NCI-H460 (cell line): Measurements from ENCODE around the gene CAP2. TPM values are rescaled to one million over a fixed set of nuclear protein-coding genes. Genes with fewer than 3 reads are reported as not detected.
A peak's percentile ranks its signal among the peaks of the same experiment; 100 is the strongest.

Source experiments
- DNase-seq: peaks from one replicate; pipeline ENCODE4 v3.0.0-alpha.2; 2016; ENCODE audit warnings: low read depth; ENCODE audit errors: extremely low read depth
- polyA plus RNA-seq: library from polyadenylated mRNA; depleted of rRNA; stranded (reverse); fragments of >200 nt; gene quantifications from 2 replicates; pipeline ENCODE4 v1.2.3, GENCODE V29; 2014; cell fraction: nucleus; rRNA removed
- total RNA-seq: library from RNA; depleted of rRNA; stranded (reverse); fragments of >200 nt; shearing (Covaris generic); gene quantifications from 2 replicates; pipeline ENCODE4 v1.2.3, GENCODE V29; 2014; rRNA removed

The CAP2 gene, protein sequence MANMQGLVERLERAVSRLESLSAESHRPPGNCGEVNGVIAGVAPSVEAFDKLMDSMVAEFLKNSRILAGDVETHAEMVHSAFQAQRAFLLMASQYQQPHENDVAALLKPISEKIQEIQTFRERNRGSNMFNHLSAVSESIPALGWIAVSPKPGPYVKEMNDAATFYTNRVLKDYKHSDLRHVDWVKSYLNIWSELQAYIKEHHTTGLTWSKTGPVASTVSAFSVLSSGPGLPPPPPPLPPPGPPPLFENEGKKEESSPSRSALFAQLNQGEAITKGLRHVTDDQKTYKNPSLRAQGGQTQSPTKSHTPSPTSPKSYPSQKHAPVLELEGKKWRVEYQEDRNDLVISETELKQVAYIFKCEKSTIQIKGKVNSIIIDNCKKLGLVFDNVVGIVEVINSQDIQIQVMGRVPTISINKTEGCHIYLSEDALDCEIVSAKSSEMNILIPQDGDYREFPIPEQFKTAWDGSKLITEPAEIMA
- total RNA-seq, result 6.7 and 7.6 TPM in 2 replicates
- polyA plus RNA-seq, result 6.3 and 7.6 TPM in 2 replicates

DNA sequence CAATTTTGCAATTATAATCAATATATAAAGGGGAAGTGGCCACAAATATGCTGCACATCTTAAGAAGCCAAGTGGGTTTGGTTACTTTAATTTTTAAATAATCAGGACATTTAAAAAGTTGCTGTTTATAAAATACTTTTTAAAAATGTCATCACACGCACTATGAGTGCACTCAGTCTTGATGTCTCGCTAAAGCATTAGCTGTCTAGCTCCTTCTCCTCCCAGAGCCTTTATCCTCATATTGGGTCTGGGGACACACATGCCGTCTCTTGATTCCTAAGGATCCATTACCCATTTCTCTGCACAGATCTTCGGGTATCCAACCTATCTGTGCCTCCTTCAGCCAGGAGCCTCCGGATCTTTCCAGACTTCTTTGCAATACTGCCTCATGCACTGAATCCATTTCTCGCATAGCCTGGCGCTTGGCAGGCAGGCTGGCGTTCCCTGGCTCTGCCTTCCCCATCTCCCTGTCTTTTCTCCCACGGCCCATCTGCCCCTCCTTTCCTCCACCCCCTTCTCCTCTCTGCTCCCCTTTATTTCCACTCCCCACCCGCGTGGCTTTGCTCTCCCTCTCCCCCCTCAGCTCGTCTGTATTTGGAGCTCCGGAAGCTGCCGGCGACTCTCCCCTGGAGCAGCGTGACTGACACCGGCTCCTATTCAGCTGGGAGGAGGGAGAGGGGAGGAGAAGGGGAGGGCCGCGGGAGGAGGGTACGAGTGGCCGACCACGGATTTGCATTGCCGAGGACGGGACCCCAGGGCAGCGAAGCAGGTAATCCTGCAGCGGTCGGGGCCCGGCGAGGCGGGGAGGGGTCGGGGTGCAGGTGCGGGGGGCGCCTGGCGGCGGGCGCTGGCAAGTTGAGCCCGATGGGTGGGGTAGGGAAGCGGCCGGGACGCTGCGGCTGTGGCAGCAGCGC, at the start of gene CAP2:
Gene CAP2 (plus strand): TSS at position 618 of the 914 bp plus-strand sequence. CDS start 27,961 bp downstream, outside the sequence.
- peak; percentile 44 for DNase-seq

DNA sequence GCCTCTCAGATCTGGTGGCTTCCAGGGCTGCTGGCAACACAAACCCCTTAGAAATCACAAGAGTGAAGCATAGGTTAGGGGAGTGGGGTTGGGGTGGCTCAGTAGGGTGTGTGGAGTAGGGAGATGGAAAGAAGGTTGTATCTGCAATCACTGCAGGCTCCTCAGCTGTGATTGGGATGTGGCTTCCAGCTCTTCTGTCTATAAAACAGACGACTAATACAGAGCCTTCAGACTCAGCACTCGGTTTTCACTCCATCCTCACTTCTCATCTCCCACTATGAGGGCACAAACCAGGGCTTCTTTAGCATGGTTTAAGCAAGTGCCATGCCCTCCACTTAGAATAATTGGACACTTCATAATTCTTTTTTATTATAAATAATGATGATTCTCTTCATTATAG, 46.4 kb upstream of the CAP2 start:
- DNase-seq, result no peak

DNA sequence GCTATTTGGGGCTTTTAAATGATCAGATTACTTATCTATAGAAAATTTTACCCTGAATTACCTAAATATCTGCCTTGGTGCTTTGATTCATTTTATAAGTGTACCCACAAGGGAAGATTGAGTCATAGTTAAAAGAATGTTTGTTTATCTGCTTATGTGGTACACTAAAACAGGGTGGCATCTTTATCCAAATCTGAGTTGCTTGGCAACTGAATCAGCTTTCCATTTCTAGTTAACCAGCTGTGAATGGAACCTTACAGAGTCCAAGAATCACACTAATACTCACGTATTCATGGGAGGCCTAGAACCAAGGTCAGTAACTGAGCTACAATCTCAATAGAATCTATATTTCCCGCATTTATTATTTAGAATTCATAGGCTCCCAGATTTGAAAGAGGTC, 44.0 kb upstream of the CAP2 start:
- no peak for DNase-seq

DNA sequence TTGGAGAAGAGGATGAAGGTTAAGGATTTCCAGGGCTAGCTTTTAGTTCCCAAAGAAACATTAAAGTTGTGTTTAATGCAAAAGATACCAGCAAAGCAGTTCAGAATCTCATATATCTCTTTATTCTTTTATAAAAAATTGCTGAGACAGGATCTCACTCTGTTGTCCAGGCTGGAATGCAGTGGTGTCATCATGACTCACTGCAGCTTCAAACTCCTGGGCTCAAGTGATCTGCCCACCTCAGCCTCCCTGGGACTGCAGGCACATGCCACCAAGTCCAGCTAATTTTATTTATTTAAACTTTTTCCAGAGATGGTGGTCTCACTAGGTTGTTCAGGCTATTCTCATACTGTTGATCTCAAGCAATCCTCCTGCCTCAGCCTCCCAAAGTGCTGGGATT, 41.1 kb upstream of the CAP2 start:
- DNase-seq, result no peak

DNA sequence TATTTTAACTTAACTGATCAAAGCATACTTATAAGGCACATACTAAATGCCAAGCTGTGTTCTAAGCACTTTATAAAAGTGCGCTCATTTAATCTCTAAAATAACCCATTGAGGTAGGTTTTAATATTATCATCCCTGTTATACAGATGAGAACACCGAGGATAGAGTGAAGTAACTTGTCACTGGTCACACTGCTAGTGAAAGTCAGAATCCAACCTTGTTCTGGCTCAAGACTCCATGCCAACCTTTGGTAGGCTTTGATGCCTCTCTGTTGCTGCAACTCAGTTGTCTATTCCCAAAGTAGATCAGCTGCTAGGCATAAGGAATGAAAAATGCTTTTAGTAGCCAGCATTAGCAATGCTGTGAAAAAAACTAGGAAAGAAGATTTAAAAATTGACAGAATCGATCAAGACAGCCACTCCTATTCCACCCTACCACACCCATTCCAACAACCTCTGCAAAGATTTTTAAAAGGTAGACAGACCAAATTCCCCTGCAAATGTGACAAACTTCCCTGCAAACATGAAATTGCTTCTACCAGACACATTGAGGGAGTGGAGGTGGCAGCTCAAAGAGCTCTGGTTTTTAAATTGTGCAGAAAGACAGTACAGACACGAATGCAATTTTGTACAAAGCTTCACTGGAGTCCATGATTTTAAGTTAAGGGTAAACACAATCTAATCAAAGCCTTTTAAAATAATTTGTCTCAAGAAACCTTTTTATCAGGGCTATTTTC, 39.8 kb upstream of the CAP2 start:
- DNase-seq, result no peak

DNA sequence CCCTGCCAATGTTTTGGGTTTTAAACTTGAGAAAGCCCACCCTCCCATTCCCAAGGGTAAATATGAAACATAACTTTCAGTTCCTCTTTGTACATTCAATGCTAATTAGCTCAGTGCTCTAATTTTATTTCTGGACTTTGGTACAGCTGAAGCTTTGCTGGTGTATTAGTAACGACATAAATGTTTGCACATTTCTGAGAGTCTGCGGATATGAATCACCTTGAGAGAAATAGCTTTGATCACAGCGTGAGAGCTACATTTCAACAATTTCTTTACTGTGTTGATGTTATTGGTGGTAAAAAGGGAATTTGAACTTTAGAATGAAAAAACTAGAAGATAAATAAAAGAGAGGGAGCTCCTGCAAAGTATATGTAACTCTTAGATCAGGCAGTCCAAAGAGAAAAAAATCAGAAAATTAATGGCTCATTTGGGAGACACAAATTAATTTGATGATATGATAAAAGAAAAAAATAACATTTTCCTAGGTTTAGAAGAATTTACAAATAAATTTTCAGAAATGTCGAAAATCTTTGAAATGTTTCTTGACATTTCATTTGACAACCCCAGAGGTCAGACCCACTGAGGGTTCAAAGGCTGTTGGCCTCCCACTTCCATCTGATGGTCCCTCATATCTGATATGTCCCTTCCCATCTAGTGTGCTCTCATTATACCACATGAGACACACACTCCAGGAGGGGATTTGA, 38.5 kb upstream of the CAP2 start:
- no peak for DNase-seq

DNA sequence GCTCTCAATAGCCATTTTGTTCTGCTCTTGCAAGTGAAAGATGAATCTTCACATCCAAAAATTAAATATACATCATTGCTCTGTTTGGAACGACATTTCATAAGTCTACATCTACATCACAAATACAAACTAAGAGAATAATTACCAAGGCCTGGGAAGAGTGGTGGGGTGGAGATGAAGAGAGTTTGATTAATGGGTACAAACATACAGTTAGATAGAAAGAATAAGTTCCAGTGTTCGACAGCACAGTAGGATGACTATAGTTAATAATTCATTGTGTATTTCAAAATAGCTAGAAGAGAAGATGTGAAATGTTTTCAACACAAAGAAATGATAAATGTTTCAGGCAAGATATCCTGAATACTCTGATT, 38.0 kb upstream of the CAP2 start:
- no peak for DNase-seq

DNA sequence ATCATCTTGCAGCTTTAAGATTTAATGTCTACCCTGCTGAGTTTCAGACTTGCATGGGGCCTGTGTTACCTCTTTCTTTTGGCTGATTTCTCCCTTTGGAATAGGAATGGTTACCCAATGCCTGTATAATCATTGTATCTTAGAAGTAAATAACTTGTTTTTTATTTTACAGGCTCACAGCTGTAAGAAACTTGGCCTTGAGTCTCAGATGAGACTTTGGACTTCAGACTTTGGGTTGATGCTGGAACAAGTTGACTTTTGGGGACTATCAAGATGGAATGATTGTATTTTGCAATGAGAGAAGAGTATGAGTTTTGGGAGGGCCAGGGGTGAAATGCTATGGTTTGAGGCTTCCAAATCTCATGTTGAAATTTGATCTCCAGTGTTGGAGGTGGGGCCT, 34.9 kb upstream of the CAP2 start:
- DNase-seq, result no peak

DNA sequence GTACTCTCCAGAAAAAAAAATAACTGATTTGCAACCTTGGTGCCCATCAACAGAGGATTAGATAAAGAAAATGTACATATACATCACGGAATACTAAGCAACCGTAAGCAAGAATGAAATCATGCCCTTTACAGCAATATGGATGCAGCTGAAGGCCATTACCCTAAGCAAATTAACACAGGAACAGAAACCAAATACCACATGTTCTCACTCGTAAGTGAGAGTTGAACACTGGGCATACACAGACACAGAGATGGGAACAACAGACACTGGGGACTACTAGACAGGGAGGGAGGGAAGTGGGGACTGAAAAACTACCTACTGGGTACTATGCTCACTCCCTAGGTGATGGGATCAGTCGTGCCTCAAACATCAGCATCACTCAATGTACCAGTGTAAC, 32.8 kb upstream of the CAP2 start:
- DNase-seq, result no peak

DNA sequence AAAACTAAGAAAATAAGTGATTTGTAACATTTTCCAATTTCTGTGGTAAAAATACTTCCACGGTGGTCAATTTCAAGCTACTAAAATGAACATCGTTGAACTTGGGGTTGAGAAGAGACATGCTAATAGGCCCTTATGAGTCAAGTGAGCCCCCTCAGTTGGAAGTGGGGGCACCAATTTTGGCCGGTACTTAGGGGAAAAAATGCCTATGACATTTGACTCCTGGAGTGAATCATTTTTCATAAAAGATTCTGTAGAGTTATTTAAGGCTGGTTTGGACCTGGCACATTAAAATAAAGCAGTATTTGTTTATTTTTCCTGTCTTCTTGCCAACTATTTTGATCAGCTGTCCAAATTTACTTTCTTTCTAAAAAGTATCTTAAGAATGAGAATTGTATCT, 32.4 kb upstream of the CAP2 start:
- DNase-seq, result no peak

DNA sequence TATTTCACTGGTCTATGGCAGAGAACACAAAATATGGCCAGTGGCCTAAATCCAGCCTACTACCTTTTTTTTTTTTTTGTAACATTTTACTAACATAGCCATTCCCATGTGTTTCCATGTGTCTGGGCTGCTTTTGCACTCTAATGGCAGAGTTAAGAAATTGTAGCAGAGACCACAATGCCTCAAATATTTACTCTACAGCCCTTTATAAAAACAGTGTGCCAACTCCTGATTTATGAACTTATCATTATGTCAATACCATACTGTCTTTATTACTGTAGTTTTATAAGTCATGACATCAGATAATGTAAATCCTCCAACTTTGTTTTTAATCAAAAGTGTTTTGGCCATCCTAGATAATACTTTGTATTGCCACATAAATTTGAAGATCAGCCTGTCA, 27.4 kb upstream of the CAP2 start:
- no peak for DNase-seq

DNA sequence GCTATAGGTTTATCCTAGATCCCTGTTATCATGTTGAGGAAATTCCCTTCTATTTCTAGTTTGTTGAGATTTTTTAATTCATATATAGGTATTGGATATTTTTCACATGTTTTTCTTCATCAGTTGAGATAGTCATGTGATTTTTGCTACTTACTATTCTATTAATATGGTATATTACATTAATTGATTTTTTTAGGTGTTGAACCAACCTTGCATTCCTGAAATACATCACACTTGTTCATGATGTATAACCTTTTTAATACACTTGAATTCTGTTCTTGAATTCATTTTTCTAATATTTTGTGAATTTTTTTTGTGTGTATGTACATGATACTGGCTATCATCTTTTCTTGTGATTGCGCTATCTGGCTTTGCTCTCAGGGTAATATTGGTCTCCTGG, 25.5 kb upstream of the CAP2 start:
- DNase-seq, result no peak

DNA sequence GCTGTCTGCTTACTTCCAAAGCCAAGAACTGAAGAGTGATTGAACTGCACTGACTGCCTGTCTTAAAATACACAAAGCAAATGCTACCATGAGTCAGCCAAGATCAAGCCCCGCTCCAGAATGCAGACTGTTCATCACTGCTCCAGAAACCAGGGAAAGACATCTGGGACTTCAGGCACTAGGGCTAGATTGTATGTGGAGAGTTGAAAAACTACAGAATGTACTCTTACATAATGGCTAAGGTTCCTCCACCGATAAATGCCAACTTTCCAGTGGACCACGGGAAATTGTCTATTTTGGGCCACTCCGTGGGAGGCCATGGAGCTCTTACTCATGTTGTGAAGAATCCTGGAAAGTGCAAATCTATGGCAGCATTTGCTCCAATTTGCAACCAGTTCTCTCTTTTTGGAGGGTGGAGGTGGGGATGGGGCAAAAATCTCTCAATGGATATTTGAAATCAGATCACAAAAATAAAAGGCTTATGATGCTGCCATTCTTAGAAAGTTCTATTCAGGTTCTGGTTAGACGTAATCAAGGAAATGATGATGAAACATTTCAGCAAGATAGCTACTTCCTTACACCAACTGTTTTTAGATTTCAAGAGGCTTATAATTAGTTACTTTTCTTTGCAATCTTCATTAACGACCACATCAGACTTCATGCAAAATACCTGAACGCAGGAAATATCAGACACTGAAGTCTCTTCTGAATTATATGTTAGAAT, 11.8 kb upstream of the CAP2 start:
- no peak for DNase-seq

DNA sequence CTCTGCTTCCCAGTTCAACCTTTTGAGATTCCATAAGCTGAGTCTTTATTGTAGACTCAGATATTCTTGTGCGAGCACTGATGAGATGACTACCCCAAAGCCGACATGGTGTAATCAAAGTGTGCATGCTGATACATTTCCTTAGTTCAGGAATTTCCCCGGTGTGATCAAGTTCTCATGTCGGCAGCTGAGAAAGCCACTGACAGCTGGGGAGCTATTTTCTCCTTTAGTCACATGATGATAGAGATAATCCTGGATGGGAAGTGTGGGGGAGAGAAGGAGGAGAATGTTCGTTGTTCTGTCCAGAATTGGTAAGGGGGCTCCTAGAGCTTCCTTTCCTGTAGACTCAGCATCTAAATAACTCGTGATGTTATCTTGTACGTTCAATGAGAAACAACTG, 7.7 kb upstream of the CAP2 start:
- no peak for DNase-seq

DNA sequence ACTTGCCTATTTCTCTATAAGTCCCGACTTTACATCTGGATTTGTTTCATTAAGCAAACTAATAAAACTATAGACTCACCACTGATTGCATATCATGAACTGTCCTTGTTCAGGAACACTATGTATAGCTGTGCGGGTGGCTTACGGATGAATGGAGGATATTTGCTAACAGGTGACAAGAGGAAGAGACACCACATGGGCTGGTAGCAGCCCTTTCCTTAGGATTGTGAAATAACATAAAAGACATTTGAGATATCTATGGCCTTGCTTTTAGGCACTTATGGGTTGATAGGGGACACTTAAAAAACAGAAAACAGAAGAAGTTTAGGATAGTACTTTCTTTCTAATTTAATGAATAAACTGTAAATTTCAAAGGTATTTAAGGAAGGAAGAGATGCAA, 5.0 kb upstream of the CAP2 start:
- no peak for DNase-seq

DNA sequence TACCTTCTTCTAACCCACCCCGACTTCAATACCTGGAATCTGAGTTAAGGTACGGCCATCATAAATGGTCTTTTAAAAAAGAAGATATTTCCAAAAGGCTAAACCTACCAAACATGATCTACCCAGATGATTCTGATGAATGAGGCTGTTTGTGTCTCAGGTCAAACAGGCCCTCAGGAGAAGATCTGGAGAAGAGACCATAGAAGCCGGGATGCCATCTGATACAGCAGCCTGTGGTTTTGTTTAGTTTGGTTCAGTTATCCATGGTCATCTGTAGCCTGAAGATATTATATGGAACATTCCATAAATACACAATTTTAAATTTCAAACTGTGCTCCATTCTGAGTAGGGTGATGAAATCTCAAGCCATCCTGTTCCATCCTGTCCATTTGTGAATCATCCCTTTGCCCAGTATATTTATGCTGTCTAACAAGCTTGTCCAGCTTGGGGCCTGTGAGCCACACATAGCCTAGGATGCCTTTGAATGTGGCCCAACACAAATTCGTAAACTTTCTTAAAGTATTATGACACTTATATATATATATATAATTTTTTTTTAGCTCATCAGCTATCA, 4.0 kb upstream of the CAP2 start:
- no peak for DNase-seq

DNA sequence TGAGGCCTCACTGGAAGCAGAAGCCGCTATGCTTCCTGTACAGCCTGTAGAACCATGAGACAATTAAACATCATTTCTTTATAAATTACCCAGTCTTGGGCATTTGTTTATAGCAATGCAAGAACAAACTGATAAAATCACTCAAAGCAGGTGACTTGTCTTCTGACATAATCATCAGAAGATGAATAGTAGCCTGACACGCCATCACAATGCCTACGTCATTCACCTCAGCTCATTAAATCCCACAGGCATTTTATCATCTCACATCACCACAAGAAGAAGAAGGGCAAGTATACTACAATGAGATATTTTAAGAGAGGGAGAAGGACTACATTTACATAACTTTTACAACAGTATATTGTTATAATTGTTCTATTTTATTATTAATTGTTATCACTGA, 3.1 kb upstream of the CAP2 start:
- no peak for DNase-seq

DNA sequence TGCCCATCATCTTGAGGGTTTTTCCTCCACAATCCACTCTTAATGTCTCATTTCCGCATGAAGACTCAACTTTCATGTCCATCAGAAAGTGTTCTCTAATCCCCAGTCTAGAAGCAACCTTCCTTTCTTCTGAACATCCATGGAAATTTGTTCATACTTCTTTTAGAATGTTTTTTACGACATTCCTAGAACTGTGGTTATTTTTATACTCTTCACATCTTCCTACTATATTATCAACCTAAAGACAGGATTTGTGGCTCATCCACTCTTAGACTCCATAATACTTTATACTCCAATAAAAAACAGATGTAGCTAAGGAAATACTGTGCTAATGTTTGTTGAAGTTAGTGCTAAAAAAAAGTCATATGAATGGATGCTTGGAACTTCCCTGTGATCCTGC, 1.4 kb upstream of the CAP2 start:
- DNase-seq, result no peak

DNA sequence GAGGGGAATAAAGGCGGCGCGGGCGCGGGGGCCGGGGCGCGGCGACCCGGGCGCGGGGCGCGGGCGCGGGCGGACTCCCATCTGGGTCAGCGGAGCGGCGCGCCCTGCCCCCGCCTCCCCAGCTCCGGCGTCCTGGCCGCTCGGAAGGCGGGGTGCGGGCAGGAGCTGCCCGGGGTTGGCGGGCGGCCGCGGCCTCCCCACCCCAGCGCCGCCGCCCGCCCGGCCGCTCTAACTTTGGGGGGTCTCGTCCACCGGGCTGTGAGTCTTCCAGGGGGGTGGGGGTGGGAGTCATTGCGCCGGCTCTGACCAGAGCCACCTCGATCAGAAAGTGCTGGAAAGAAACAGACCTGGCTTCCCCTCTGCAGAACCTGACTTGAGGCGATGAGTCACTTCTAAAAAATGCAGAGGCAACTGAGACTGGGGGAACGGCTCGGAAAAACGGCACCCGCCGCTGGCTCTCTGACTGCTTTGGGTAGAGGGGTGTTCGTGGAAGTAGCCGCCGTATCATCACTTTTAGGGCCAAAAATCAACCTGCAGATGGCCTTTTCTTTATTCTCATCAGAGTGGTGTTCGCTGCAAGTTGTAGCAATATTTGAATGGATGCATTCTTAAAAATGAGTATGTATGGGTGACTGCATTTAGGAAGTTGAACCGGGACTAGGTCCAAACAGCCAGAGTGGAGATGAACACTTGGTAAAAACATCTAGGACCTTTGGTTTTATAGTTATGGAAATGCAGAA, 667 bp downstream of the CAP2 start:
- DNase-seq, result peak; percentile 51
